ENCODE measurements around the gene TTF2. TPM values are rescaled to one million over a fixed set of nuclear protein-coding genes. Genes with fewer than 3 reads are reported as not detected.

Gene TTF2
- total RNA-seq, 4 donors from 2014 or later: 12.9 to 37.5 (median 19.3) TPM

- Histone ChIP-seq H3K27me3 (no peaks in the 10 kb centered on the region), H3K4me1 (peaks cover 0 to 2% (median under 1%) of the 10 kb centered on the region in 4 donors), H3K4me3 (no peak overlapping the region), H3K9me3 (no peaks in the 10 kb centered on the region), H3K36me3 (peaks cover 0 to 64% (median 0%) of the 10 kb centered on the region in 3 donors), H3K27ac (no peak overlapping the region)
- DNase-seq (ENCODE audit: low spot score in 2 of 2): no peak
- TF ChIP-seq CTCF (IDR thresholded peaks at IDR 0.05) (no peak), POLR2A (IDR thresholded peaks at IDR 0.05) (no peak), EP300 (IDR thresholded peaks at IDR 0.05) (no peak)
- WGBS, 2 donors: 95 to 98% methylated on average over 6 of the region's 6 CpGs
Observed at GRCh38 chr1:117087686-117088085, 27.6 kb downstream of the TTF2 start.

- TF ChIP-seq EP300 (IDR thresholded peaks at IDR 0.05) (no peak), CTCF (IDR thresholded peaks at IDR 0.05) (no peak), POLR2A (IDR thresholded peaks at IDR 0.05) (no peak)
- Histone ChIP-seq H3K27me3 (no peaks in the 10 kb centered on the region), H3K36me3 (peaks cover 0 to 43% (median 0%) of the 10 kb centered on the region in 3 donors), H3K9me3 (no peaks in the 10 kb centered on the region), H3K4me1 (peaks cover 0 to 9% (median 2%) of the 10 kb centered on the region in 4 donors), H3K4me3 (no peak overlapping the region), H3K27ac (no peak overlapping the region)
- WGBS, 2 donors: 71 to 79% methylated on average over 2 of the region's 2 CpGs
- no peak for DNase-seq (ENCODE audit: low spot score in 2 of 2)
Observed at GRCh38 chr1:117089996-117090395, 29.9 kb downstream of the TTF2 start.

GRCh38 chr1:117092594-117092993, 32.5 kb downstream of the TTF2 start:
- TF ChIP-seq CTCF (IDR thresholded peaks at IDR 0.05): no peak
- TF ChIP-seq POLR2A (IDR thresholded peaks at IDR 0.05): no peak
- TF ChIP-seq EP300 (IDR thresholded peaks at IDR 0.05): no peak
- Histone ChIP-seq H3K4me3 (no peak overlapping the region), H3K9me3 (no peaks in the 10 kb centered on the region), H3K4me1 (peaks cover 0 to 9% (median 2%) of the 10 kb centered on the region in 4 donors), H3K27me3 (no peaks in the 10 kb centered on the region), H3K27ac (peak overlapping the region in 2 of 4 donors; percentile 32 to 78), H3K36me3 (peaks cover 0 to 46% (median 0%) of the 10 kb centered on the region in 3 donors)
- DNase-seq (ENCODE audit: low spot score in 2 of 2): no peak
- WGBS, 2 donors: 78 to 80% methylated on average over 5 of the region's 5 CpGs

- Histone ChIP-seq H3K4me1 (peaks cover 0 to 9% (median 2%) of the 10 kb centered on the region in 4 donors), H3K27me3 (no peaks in the 10 kb centered on the region), H3K27ac (peak overlapping the region in 3 of 4 donors; percentile 10 to 78 (median 32)), H3K4me3 (no peak overlapping the region), H3K36me3 (peaks cover 0 to 42% (median 0%) of the 10 kb centered on the region in 3 donors), H3K9me3 (no peaks in the 10 kb centered on the region)
- TF ChIP-seq EP300 (IDR thresholded peaks at IDR 0.05): no peak
- TF ChIP-seq CTCF (IDR thresholded peaks at IDR 0.05): no peak
- 44 to 54% methylated on average over 7 of the region's 7 CpGs for WGBS, 2 donors
- DNase-seq (ENCODE audit: low spot score in 2 of 2): peak in 1 of 2 donors; percentile 16
Observed at GRCh38 chr1:117093091-117093534, 33.0 kb downstream of the TTF2 start.

- peaks cover 0 to 42% (median 0%) of the 10 kb centered on the region in 3 donors for H3K36me3 ChIP-seq
- WGBS, 2 donors: 81 to 89% methylated on average over 6 of the region's 6 CpGs
- TF ChIP-seq EP300 (IDR thresholded peaks at IDR 0.05) (no peak), POLR2A (IDR thresholded peaks at IDR 0.05) (no peak)
- no peak for DNase-seq (ENCODE audit: low spot score in 2 of 2)
- H3K27ac ChIP-seq: no peak overlapping the region
- H3K27me3 ChIP-seq: no peaks in the 10 kb centered on the region
- H3K4me3 ChIP-seq: no peak overlapping the region
- peaks cover 0 to 12% (median 2%) of the 10 kb centered on the region in 4 donors for H3K4me1 ChIP-seq
- H3K9me3 ChIP-seq: no peaks in the 10 kb centered on the region
Observed at GRCh38 chr1:117093870-117094621, 33.9 kb downstream of the TTF2 start.
